AG04450 (cell line): ENCODE results near the gene ATP8A2. TPM values are rescaled to one million over a fixed set of nuclear protein-coding genes. Genes with fewer than 3 reads are reported as not detected.

ENCODE experiments used
- CTCF ChIA-PET: fragments of 300-600, 350-600 bp; formaldehyde crosslinking; extraction: SDS; loops from one replicate; lab custom pipeline; 2022; ENCODE audit warnings: antibody characterized with exemption, inconsistent platforms; lab: Charles Lee
- POLR2A ChIA-PET: fragments of 350-600 bp; formaldehyde crosslinking; extraction: SDS; loops from one replicate; lab custom pipeline; 2021; ENCODE audit warnings: antibody characterized with exemption, inconsistent platforms; lab: Yijun Ruan, JAX
- DNase-seq: peaks from one replicate; pipeline ENCODE4 v3.0.0-alpha.2; 2011; ENCODE audit warnings: low read depth, low spot score
- H3K27ac ChIP-seq: one replicate; pipeline ENCODE4 v1.5.1; 2012; ENCODE audit warnings: low read depth, low read length, control low read depth
- H3K27me3 ChIP-seq: one replicate; pipeline ENCODE4 v1.6.0; 2012; ENCODE audit warnings: low read length; ENCODE audit not compliant: control insufficient read depth, insufficient read depth
- H3K4me3 ChIP-seq: 2 replicates; pipeline ENCODE4 v1.5.1; 2011; ENCODE audit warnings: mild to moderate bottlenecking, low read depth, low read length, control low read depth
- H3K9me3 ChIP-seq: 2 replicates; pipeline ENCODE4 v1.5.1; 2012; ENCODE audit warnings: low read length; ENCODE audit not compliant: control insufficient read depth, insufficient read depth
- polyA plus RNA-seq: library from polyadenylated mRNA; depleted of rRNA; stranded (reverse); fragments of >200 nt; gene quantifications from 2 replicates; pipeline ENCODE4 v1.2.3, GENCODE V29; 2011
- TF ChIP-seq, protein P1 (sequence below): IDR thresholded peaks from 2 replicates; pipeline ENCODE4 v1.5.1; 2011; ENCODE audit warnings: low read depth, low read length, control low read depth, inconsistent platforms

The ATP8A2 gene
- polyA plus RNA-seq, 1 experiment, result 0.19 TPM

DNA sequence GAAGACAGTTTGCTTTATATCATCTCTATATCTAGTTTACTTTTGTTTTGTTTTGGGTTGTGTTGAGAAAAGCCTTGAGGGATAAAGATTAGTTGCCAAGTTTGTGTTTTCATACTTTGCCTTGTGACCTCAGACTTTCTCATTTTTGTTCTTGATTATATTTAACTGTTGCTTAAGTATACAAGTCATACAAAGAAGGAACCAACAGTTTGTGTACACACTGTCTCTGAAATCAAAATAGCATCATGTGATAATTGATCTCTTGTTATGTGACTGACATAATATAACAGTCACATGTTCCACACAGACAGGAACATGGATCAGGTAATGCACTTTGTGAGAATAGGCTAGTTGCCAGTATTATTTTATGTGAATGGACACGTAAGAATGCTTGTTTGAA lies 609.3 kb downstream of the ATP8A2 start:
- TF ChIP-seq, protein P1, sequence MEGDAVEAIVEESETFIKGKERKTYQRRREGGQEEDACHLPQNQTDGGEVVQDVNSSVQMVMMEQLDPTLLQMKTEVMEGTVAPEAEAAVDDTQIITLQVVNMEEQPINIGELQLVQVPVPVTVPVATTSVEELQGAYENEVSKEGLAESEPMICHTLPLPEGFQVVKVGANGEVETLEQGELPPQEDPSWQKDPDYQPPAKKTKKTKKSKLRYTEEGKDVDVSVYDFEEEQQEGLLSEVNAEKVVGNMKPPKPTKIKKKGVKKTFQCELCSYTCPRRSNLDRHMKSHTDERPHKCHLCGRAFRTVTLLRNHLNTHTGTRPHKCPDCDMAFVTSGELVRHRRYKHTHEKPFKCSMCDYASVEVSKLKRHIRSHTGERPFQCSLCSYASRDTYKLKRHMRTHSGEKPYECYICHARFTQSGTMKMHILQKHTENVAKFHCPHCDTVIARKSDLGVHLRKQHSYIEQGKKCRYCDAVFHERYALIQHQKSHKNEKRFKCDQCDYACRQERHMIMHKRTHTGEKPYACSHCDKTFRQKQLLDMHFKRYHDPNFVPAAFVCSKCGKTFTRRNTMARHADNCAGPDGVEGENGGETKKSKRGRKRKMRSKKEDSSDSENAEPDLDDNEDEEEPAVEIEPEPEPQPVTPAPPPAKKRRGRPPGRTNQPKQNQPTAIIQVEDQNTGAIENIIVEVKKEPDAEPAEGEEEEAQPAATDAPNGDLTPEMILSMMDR, result no peak
- Histone ChIP-seq H3K9me3 (no peaks in the 10 kb centered on the region; the same call in 1 of the 2 replicates), H3K27ac (no peak overlapping the region), H3K27me3 (no peaks in the 10 kb centered on the region), H3K4me3 (no peak overlapping the region)
- ChIA-PET POLR2A (no interaction called here), CTCF (no interaction called here)
- no peak for DNase-seq

DNA sequence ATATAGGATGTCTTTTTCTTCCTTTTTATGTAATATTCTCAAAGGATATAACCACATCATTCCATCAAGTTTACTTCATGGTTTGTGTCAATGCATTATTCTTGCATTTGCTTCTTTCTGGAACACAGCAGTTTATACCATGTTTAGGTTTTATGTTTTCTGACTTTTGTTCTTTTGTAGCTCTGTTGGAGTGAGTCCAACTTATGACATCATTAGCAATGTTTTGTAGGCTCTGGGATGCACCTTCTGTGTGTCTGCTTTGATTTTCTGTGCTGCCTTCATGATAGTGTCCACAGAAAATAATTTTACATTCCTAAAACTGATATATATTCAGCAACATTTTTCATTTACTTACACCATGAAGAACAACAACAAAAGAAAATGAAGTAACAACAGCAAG lies 611.1 kb downstream of the ATP8A2 start:
- H3K27me3 ChIP-seq, result no peaks in the 10 kb centered on the region
- H3K27ac ChIP-seq, result no peak overlapping the region
- DNase-seq, result no peak
- H3K9me3 ChIP-seq, result no peaks in the 10 kb centered on the region; the same call in 1 of the 2 replicates
- CTCF ChIA-PET, result no interaction called here
- POLR2A ChIA-PET, result no interaction called here
- TF ChIP-seq, protein P1, result no peak
- no peak overlapping the region for H3K4me3 ChIP-seq

DNA sequence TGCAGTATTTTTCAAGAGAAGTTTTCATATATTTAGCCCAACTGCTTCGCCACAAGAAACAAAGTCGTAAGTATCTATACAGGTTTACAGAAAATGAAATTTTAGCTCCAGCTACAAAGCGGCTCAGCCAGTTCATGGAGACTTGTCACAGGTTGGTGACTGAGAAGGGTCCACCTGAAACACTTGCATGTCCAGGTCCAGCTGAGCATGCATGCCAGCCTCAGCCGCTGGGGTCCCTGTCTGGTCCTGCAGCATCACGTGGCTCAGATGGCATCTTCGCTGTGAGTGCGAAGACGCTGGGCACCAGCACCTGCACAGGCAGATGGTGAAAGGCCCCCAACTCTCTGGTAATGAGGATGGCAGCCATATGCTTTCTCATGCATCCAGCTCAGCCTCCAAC lies 616.2 kb downstream of the ATP8A2 start:
- Histone ChIP-seq H3K9me3 (no peaks in the 10 kb centered on the region; the same call in 1 of the 2 replicates), H3K27ac (no peak overlapping the region), H3K4me3 (no peak overlapping the region), H3K27me3 (no peaks in the 10 kb centered on the region)
- no peak for DNase-seq
- ChIA-PET POLR2A (no interaction called here), CTCF (interaction anchor here (0.6 kb wide), 1 partner anchor 77 kb away, joined by 3 read pairs; no protein-coding TSS in a partner anchor)
- TF ChIP-seq, protein P1, result no peak

DNA sequence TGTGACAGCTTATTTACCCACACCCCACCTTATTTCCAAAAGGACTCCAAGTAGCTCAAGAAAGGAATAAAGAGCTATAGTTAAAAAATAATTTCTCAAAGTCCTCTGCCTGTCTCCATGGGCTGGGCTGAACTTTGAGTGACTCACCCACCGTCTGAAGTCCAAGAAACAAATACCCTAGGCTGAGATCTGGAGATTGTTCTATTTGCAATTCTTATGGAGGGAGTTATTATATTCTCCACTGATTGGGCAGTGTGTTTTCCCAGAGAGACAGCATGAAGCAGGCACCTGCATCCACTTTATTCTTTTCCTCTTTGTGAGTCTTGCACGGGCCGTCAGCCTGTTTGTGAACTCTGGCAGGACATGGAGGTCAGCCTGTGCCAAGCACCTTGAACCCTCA lies 616.9 kb downstream of the ATP8A2 start:
- DNase-seq, result no peak
- CTCF ChIA-PET, result interaction anchor here (0.6 kb wide), 1 partner anchor 77 kb away, joined by 3 read pairs; no protein-coding TSS in a partner anchor

DNA sequence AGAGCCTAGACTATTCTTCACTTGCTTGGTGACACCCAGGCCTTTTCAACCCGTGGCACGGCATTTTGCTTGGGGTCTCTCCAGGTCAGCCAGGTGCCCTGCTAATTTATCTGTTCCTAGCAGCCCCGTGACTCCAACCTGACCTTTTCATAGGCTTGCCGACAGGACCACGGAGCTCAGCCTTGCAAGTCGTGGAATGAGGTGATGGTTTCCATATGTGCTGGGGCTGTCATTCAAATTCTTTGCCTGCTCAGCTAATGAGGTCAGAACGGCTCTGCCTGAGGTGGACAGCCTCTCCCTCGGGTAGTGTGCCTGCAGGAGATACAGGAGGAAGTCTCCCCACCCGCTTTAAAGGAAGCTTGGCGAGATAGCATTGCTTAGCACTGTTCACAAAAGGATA lies 619.0 kb downstream of the ATP8A2 start:
- H3K27ac ChIP-seq, result no peak overlapping the region
- POLR2A ChIA-PET, result no interaction called here

More for the DNA sequence above, 616.9 kb downstream of the ATP8A2 start:
- no peak overlapping the region for H3K4me3 ChIP-seq
- POLR2A ChIA-PET, result no interaction called here
- TF ChIP-seq, protein P1, result no peak
- no peaks in the 10 kb centered on the region; the same call in 1 of the 2 replicates for H3K9me3 ChIP-seq
- no peak overlapping the region for H3K27ac ChIP-seq
- no peaks in the 10 kb centered on the region for H3K27me3 ChIP-seq

More for the DNA sequence above, 619.0 kb downstream of the ATP8A2 start:
- TF ChIP-seq, protein P1, result no peak
- H3K9me3 ChIP-seq, result no peaks in the 10 kb centered on the region; the same call in 1 of the 2 replicates
- no peak overlapping the region for H3K4me3 ChIP-seq
- H3K27me3 ChIP-seq, result no peaks in the 10 kb centered on the region
- DNase-seq, result no peak
- CTCF ChIA-PET, result no interaction called here
